IMR-90 (cell line): ENCODE measurements around the gene TMEM62.

ENCODE experiments used
- CEBPB ChIP-seq: IDR thresholded peaks from 2 replicates; pipeline ENCODE4 v1.6.1; 2012; ENCODE audit warnings: low read depth, low read length, improper control_type of control experiment
- MAZ ChIP-seq: IDR thresholded peaks from 2 replicates; pipeline ENCODE4 v1.6.1; 2012; ENCODE audit warnings: low read depth, mild to moderate bottlenecking, low read length, improper control_type of control experiment, moderate library complexity, borderline replicate concordance
- POLR2A ChIP-seq: IDR thresholded peaks from 2 replicates; pipeline ENCODE4 v1.6.1; 2012; ENCODE audit warnings: mild to moderate bottlenecking, low read depth, low read length
- RAD21 ChIP-seq: IDR thresholded peaks from 2 replicates; pipeline ENCODE4 v1.6.1; 2012; ENCODE audit warnings: low read length, improper control_type of control experiment
- TF ChIP-seq, protein P1 (sequence below): conservative IDR thresholded peaks from 2 replicates; pipeline ENCODE4 v1.5.1; 2012; ENCODE audit warnings: mild to moderate bottlenecking, low read depth, low read length, improper control_type of control experiment
- TF ChIP-seq, protein P2 (sequence below): fragments of 150-350 bp; IDR thresholded peaks from 2 replicates; pipeline ENCODE4 v1.6.1; 2017; ENCODE audit warnings: mild to moderate bottlenecking, antibody characterized with exemption, low read length, low read depth

DNA sequence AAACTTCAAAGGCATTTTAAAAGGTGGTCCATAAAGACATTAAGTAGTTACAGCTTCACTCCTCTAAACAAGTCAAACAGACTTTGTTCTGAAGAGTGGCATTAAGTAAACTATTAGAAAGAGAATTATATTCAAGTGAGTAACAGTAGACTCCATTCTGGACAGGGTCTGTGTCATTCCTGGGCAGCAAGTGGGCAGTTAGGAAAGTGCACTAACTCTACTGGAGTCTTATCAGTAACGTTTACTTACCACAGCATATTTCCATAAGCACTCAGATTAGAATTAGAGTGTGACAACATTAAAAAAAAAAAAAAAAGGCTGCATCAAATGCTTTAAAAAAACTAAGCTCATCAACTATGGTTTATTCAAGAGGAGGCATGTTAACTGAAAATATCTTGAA is 38.1 kb upstream of the TMEM62 start:
- TF ChIP-seq, protein P1, sequence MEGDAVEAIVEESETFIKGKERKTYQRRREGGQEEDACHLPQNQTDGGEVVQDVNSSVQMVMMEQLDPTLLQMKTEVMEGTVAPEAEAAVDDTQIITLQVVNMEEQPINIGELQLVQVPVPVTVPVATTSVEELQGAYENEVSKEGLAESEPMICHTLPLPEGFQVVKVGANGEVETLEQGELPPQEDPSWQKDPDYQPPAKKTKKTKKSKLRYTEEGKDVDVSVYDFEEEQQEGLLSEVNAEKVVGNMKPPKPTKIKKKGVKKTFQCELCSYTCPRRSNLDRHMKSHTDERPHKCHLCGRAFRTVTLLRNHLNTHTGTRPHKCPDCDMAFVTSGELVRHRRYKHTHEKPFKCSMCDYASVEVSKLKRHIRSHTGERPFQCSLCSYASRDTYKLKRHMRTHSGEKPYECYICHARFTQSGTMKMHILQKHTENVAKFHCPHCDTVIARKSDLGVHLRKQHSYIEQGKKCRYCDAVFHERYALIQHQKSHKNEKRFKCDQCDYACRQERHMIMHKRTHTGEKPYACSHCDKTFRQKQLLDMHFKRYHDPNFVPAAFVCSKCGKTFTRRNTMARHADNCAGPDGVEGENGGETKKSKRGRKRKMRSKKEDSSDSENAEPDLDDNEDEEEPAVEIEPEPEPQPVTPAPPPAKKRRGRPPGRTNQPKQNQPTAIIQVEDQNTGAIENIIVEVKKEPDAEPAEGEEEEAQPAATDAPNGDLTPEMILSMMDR: no peak
- TF ChIP-seq MAZ (no peak), POLR2A (no peak), RAD21 (no peak), CEBPB (no peak)
- TF ChIP-seq, protein P2, sequence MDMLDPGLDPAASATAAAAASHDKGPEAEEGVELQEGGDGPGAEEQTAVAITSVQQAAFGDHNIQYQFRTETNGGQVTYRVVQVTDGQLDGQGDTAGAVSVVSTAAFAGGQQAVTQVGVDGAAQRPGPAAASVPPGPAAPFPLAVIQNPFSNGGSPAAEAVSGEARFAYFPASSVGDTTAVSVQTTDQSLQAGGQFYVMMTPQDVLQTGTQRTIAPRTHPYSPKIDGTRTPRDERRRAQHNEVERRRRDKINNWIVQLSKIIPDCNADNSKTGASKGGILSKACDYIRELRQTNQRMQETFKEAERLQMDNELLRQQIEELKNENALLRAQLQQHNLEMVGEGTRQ: no peak
